CD4-positive, alpha-beta memory T cell (primary cell): ENCODE data around the gene KIF13A. TPM values are rescaled to one million over a fixed set of nuclear protein-coding genes. Genes with fewer than 3 reads are reported as not detected.
"Not testable (repeated sequence)": the region's sequence is repeated elsewhere in the genome, so short reads cannot be mapped to it uniquely, and the experiment has no call there.

ENCODE experiments used
- CTCF ChIA-PET: fragments of 350-600 bp; sonication (Branson Sonifier 250); formaldehyde crosslinking; loops from one replicate; lab custom pipeline; 2021; ENCODE audit warnings: inconsistent platforms; ENCODE audit not compliant: partially characterized antibody; lab: Charles Lee
- POLR2A ChIA-PET: fragments of 350-600 bp; sonication (Branson Sonifier 250); formaldehyde crosslinking; loops from one replicate; lab custom pipeline; 2021; ENCODE audit not compliant: partially characterized antibody; lab: Charles Lee
- DNase-seq, 5 donors: peaks; one replicate each; pipeline versions ENCODE4 v3.0.0 to v3.0.0-alpha.2; 2020 to 2022; ENCODE audit warnings: mixed read lengths in 1 of 5
- H3K27ac ChIP-seq: one replicate; pipeline ENCODE4 v1.7.0; 2013; ENCODE audit warnings: low read depth, low read length
- H3K27me3 ChIP-seq: 2 replicates; pipeline ENCODE4 v1.7.0; 2013; ENCODE audit warnings: mild to moderate bottlenecking, low read length, moderate library complexity; ENCODE audit not compliant: insufficient read depth
- H3K36me3 ChIP-seq: 2 replicates; pipeline ENCODE4 v1.7.0; 2013; ENCODE audit warnings: mild to moderate bottlenecking, low read length, moderate library complexity; ENCODE audit not compliant: insufficient read depth
- H3K4me1 ChIP-seq: 2 replicates; pipeline ENCODE4 v1.7.0; 2013; ENCODE audit warnings: mild to moderate bottlenecking, low read length, moderate library complexity; ENCODE audit not compliant: insufficient read depth
- H3K4me3 ChIP-seq, 2 donors: one replicate each; pipeline ENCODE4 v1.7.0; 2013; ENCODE audit warnings: low read length in 2 of 2, mild to moderate bottlenecking in 1 of 2
- H3K9me3 ChIP-seq, 2 donors: one replicate each; pipeline ENCODE4 v1.7.0; 2013; ENCODE audit warnings: low read length in 2 of 2, control low read depth in 1 of 2; ENCODE audit not compliant: control insufficient read depth in 1 of 2
- H3K27ac Mint-ChIP-seq, 7 donors: one replicate each; pipeline ENCODE4 v1.8.0; 2020 to 2021; ENCODE audit warnings: mixed read lengths in 7 of 7, mild to moderate bottlenecking in 6 of 7, inconsistent platforms in 3 of 7, moderate library complexity in 3 of 7
- H3K27me3 Mint-ChIP-seq, 2 donors: one replicate each; pipeline ENCODE4 v1.8.0; 2020 to 2021; ENCODE audit warnings: mixed read lengths in 2 of 2
- H3K36me3 Mint-ChIP-seq, 2 donors: one replicate each; pipeline ENCODE4 v1.8.0; 2020 to 2021; ENCODE audit warnings: mixed read lengths in 2 of 2, inconsistent platforms in 1 of 2, mild to moderate bottlenecking in 1 of 2
- H3K4me1 Mint-ChIP-seq, 4 donors: one replicate each; pipeline ENCODE4 v1.8.0; 2020 to 2021; ENCODE audit warnings: mixed read lengths in 4 of 4, mild to moderate bottlenecking in 1 of 4
- H3K4me3 Mint-ChIP-seq, 8 donors: one replicate each; pipeline ENCODE4 v1.8.0; 2020 to 2021; ENCODE audit warnings: mixed read lengths in 8 of 8, mild to moderate bottlenecking in 7 of 8, moderate library complexity in 6 of 8, inconsistent platforms in 3 of 8
- H3K9me3 Mint-ChIP-seq, 8 donors: one replicate each; pipeline ENCODE4 v1.8.0; 2020 to 2021; ENCODE audit warnings: mixed read lengths in 8 of 8, mild to moderate bottlenecking in 5 of 8, inconsistent platforms in 3 of 8, moderate library complexity in 1 of 8
- intact Hi-C: fragments of 100-400 bp; cut with micrococcal nuclease; formaldehyde crosslinking; loops from one replicate; pipeline ENCODE4 v1.15.1; 2023
- polyA plus RNA-seq, 2 donors: library from polyadenylated mRNA; unstranded; fragments of 300-500 nt; fragmentation: Illumina TruSeq; gene quantifications; one replicate each; pipeline ENCODE4 v1.2.3, GENCODE V29; 2021
- total RNA-seq, 2 experiments: library from RNA; stranded (reverse); gene quantifications; one replicate each; pipeline ENCODE4 v1.2.3, GENCODE V29; 2021

KIF13A gene
- total and polyA plus RNA-seq, 4 experiments from 2014 or later: 0.61 to 1.7 (median 1.5) TPM; not detected in 1

DNA sequence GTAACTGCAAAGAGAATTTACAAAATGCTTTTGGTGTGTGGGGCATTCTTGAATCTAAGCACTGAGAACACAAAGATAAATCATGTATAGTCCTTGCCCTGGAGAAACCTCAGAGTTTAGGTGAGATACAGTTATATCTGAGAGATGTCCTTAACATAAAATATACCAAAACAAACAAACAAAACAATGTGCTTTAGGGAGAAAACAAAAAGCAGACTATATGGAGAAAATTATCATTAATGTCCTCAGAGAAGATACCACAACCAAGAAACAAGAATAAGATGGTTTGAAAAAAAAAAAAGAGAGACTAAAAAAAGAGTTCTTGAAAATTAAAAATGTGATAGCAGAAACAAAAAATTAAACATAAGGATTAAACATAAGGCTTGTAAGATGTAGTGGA is 8.0 kb downstream of the KIF13A start:
- no peaks in the 10 kb centered on the region for H3K36me3 Mint-ChIP-seq
- intact Hi-C loops: no loop called here
- H3K9me3 Mint-ChIP-seq: peaks cover 0 to 3% (median 0%) of the 10 kb centered on the region in 8 donors
- no peak for DNase-seq
- H3K27ac Mint-ChIP-seq: no peak overlapping the region
- H3K4me3 Mint-ChIP-seq: no peak overlapping the region
- ChIA-PET CTCF (no interaction called here), POLR2A (no interaction called here)
- Histone ChIP-seq H3K27me3 (no peaks in the 10 kb centered on the region), H3K9me3 (no peaks in the 10 kb centered on the region), H3K36me3 (no peaks in the 10 kb centered on the region), H3K27ac (no peak overlapping the region), H3K4me3 (no peak overlapping the region), H3K4me1 (peaks cover 8% of the 10 kb centered on the region)
- H3K27me3 Mint-ChIP-seq: peaks cover 5 to 7% of the 10 kb centered on the region in 2 donors
- peaks cover 0 to 10% (median 6%) of the 10 kb centered on the region in 4 donors for H3K4me1 Mint-ChIP-seq

DNA sequence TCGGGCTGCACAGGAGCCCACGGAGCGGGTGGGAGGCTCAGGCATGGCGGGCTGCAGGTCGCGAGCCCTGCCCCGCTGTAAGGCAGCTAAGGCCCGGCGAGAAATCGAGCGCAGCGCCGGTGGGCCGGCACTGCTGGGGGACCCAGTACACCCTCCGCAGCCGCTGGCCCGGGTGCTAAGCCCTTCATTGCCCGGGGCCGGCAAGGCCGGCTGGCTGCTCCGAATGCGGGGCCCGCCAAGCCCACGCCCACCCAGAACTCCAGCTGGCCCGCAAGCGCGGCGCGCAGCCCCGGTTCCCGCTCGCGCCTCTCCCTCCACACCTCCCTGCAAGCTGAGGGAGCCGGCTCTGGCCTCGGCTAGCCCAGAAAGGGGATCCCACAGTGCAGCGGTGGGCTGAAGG is 11.2 kb downstream of the KIF13A start:
- DNase-seq, H3K27ac ChIP-seq, H3K9me3 ChIP-seq, POLR2A ChIA-PET, H3K4me3 Mint-ChIP-seq, intact Hi-C loops, H3K27me3 ChIP-seq, H3K36me3 ChIP-seq, H3K36me3 Mint-ChIP-seq, H3K4me3 ChIP-seq, H3K4me1 ChIP-seq, H3K4me1 Mint-ChIP-seq, H3K9me3 Mint-ChIP-seq, H3K27ac Mint-ChIP-seq, CTCF ChIA-PET: not testable (repeated sequence)
- H3K27me3 Mint-ChIP-seq: peaks cover 9 to 11% of the 10 kb centered on the region in 2 donors

DNA sequence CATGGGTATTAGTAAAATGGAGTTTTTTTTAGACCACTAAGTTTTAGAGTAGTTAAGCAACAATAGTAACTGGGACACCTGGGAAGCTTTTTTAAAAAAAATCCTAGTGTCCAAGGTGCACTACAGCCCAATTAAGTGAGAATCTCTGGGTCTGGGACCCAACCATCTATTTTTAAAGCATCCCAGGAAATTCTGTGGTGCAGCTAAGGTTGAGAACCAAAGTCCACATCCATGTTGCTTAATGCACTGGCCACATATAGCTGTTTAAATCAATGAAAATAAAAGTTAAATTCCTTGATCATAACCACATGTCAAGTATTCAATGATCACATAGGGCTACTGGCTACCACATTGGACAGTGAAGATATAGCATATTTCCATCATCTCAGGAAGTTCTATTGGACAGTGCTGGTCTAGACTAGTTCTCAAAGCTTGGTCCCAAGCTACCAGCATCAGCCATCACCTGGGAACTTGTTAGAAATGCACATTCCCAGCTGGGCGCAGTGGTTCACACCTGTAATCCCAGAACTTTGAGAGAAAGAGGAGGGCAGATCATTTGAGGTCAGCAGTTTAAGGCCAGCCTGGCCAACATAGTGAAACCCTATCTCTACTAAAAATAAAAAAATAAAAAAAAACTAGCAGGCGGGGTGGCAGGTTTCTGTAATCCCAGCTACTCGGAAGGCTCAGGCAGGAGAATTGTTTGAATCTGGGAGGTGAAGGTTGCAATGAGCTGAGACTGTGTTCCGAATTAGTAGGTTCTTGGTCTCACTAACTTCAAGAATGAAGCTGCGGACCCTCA is 12.7 kb downstream of the KIF13A start:
- no peak overlapping the region for H3K27ac ChIP-seq
- Mint-ChIP-seq H3K9me3 (peaks cover 0 to 3% (median 0%) of the 10 kb centered on the region in 8 donors), H3K27ac (no peak overlapping the region), H3K27me3 (peaks cover 9% of the 10 kb centered on the region in 2 donors), H3K36me3 (no peaks in the 10 kb centered on the region), H3K4me3 (no peak overlapping the region), H3K4me1 (no peaks in the 10 kb centered on the region)
- intact Hi-C loops: no loop called here
- no peaks in the 10 kb centered on the region for H3K27me3 ChIP-seq
- H3K36me3 ChIP-seq: no peaks in the 10 kb centered on the region
- no peaks in the 10 kb centered on the region for H3K9me3 ChIP-seq
- H3K4me3 ChIP-seq: no peak overlapping the region
- no peak for DNase-seq
- POLR2A ChIA-PET: no interaction called here
- CTCF ChIA-PET: no interaction called here
- no peaks in the 10 kb centered on the region for H3K4me1 ChIP-seq

DNA sequence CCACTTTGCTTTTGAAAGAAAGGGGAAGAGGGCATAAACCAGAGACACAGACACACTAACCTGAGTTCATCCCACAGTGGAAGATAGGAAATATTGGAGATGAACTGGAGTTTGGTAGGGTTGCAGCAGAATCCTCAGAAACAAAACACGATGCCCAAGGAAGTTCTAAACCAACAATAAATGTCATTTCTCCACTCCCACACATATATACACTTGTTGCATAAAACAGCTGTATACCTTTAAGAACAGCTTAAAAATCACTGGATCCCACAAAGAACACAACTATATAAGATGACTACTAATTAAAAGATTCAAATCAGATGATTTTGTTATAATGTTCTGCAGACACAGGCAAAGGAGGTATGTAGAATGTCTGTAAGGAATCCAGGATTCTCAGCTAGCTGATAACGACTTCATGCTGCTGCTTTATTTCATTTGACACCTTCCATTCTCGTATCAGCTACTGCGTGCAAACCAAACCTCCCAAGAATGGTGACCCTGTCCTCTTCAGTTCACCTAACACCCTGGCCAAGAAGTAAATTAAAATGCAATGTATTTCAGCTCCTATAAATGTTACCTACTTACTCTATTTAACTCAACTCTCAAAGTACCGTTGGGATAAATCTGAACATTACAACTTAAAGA is 14.3 kb downstream of the KIF13A start:
- CTCF ChIA-PET: no interaction called here
- POLR2A ChIA-PET: interaction anchor here (0.5 kb wide), 1 partner anchor 19 kb away, joined by 3 read pairs; no protein-coding TSS in a partner anchor

DNA sequence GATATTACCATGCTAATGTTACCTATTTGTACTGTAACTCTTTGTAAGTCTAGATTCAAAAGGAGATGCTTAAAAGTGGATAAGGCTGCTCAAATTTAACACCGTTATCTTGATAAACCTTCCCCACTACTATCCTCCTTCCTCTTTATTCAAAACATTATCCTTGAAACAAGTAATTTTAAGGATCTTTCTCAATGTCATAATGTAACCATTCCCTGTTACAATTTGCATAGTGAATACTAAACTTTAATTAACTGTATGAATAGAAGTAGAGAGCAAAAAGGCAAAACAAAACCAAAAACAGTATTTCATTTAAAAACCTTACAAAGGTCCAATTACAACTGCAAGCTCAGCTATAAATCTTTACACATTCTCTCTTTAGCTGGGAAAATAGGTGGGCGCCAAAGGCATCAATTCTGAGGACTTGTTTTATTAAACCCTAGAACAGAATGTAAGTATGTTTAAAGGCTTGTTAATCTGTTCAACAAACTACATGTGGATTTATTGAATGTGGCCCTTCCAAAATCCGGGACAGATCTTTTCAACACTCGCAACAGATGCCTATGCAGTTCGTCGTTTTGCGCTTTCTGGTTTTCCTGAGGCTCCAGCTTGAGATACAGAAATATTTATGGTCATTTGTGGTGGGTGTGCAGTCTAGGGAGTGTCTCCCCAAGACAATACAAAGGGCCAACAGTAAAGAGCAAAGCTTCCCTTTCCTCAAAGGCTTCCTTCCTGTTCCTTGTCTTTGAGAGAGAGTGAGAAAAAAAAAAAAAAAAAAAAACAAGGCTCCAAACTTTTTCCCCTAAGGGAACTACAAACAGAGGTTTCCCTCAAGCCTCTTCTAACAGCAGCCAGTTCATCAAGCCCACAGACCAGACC is 15.1 kb downstream of the KIF13A start:
- H3K9me3 Mint-ChIP-seq: peaks cover 0 to 3% (median 0%) of the 10 kb centered on the region in 8 donors
- H3K4me3 ChIP-seq: no peak overlapping the region
- intact Hi-C loops: no loop called here
- H3K4me3 Mint-ChIP-seq: no peak overlapping the region
- no peak overlapping the region for H3K27ac ChIP-seq
- H3K27me3 ChIP-seq: no peaks in the 10 kb centered on the region
- H3K27ac Mint-ChIP-seq: no peak overlapping the region
- no peaks in the 10 kb centered on the region for H3K4me1 Mint-ChIP-seq
- H3K9me3 ChIP-seq: no peaks in the 10 kb centered on the region
- no peaks in the 10 kb centered on the region for H3K36me3 Mint-ChIP-seq
- no peaks in the 10 kb centered on the region for H3K36me3 ChIP-seq
- no peak for DNase-seq
- H3K27me3 Mint-ChIP-seq: peaks cover 8 to 12% of the 10 kb centered on the region in 2 donors
- POLR2A ChIA-PET: no interaction called here
- CTCF ChIA-PET: no interaction called here
- H3K4me1 ChIP-seq: no peaks in the 10 kb centered on the region

More for the DNA sequence above, 14.3 kb downstream of the KIF13A start:
- Mint-ChIP-seq H3K36me3 (no peaks in the 10 kb centered on the region), H3K9me3 (peaks cover 0 to 3% (median 0%) of the 10 kb centered on the region in 8 donors), H3K27ac (no peak overlapping the region), H3K4me1 (no peaks in the 10 kb centered on the region), H3K4me3 (no peak overlapping the region), H3K27me3 (peaks cover 8 to 10% of the 10 kb centered on the region in 2 donors)
- no peak overlapping the region for H3K4me3 ChIP-seq
- H3K9me3 ChIP-seq: no peaks in the 10 kb centered on the region
- no peaks in the 10 kb centered on the region for H3K4me1 ChIP-seq
- intact Hi-C loops: no loop called here
- no peaks in the 10 kb centered on the region for H3K27me3 ChIP-seq
- no peak overlapping the region for H3K27ac ChIP-seq
- DNase-seq: no peak
- no peaks in the 10 kb centered on the region for H3K36me3 ChIP-seq

DNA sequence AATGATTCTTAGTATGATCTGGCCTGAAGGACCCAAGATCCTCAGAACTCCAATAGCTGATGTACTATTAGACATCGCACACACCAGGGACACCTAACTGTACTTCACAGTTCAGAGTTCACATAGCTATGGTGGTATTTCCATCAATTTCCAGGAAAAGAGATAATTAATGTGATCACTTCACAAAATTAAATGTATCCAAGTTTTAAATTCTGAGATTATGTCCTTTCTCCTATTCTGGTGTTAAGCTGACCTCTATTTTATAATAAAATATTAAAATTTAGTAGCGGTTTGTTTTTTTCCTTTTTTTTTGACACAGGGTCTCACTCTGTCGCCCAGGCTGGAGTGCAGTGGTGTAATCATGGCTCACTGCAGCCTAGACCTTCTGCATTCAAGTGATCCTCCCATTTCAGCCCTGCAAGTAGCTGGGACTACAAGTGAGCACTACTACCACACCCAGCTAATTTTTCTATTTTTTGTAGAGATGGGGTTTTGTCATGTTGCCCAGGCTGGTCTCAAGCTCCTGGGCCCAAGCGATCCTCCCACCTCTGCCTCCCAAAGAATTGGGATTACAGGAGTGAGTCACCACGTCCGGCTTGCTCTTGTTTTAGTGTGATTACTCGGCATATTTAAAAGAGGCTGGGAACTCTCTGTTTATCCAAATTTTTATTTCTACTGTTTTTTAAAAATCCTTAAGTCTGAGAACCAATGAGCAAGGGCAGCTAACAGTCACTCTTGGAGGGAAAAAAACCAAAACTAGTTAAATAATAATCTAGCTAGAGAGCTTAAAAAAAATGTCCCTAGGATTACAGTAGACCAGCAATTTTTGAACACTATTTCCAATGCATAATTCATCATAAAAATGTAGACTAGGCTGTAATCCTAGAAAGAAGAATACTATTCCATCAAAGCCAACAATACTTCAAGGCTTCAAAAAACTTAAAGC is 16.0 kb downstream of the KIF13A start:
- POLR2A ChIA-PET: interaction anchor here (0.6 kb wide), 1 partner anchor 13 kb away, joined by 3 read pairs; no protein-coding TSS in a partner anchor
- H3K4me1 ChIP-seq: no peaks in the 10 kb centered on the region
- no peak overlapping the region for H3K27ac ChIP-seq

More for the DNA sequence above, 16.0 kb downstream of the KIF13A start:
- Mint-ChIP-seq H3K9me3 (no peaks in the 10 kb centered on the region), H3K36me3 (no peaks in the 10 kb centered on the region), H3K27ac (no peak overlapping the region), H3K4me1 (no peaks in the 10 kb centered on the region), H3K4me3 (no peak overlapping the region), H3K27me3 (peaks cover 6 to 11% of the 10 kb centered on the region in 2 donors)
- CTCF ChIA-PET: interaction anchor here (0.6 kb wide), 1 partner anchor 19 kb away, joined by 4 read pairs; no protein-coding TSS in a partner anchor
- no peak overlapping the region for H3K4me3 ChIP-seq
- no peak for DNase-seq
- no peaks in the 10 kb centered on the region for H3K9me3 ChIP-seq
- intact Hi-C loops: no loop called here
- no peaks in the 10 kb centered on the region for H3K36me3 ChIP-seq
- H3K27me3 ChIP-seq: no peaks in the 10 kb centered on the region
